AG20443 (cell line): ENCODE data around the gene OLFML2B.
"Not testable (repeated sequence)": the region's sequence is repeated elsewhere in the genome, so short reads cannot be mapped to it uniquely, and the experiment has no call there.

Experiments
- DNase-seq: peaks from one replicate; pipeline ENCODE4 v3.0.0; 2012; ENCODE audit warnings: low spot score, mixed read lengths

The OLFML2B gene

GRCh38 chr1:162035241-162035640 lies 11.6 kb upstream of the OLFML2B start:
- DNase-seq = no peak

- no peak for DNase-seq
Observed at GRCh38 chr1:162033428-162033827, 9.8 kb upstream of the OLFML2B start.

- no peak for DNase-seq
Observed at GRCh38 chr1:162030759-162031280, 7.2 kb upstream of the OLFML2B start.

GRCh38 chr1:162029157-162029556 lies 5.5 kb upstream of the OLFML2B start:
- no peak for DNase-seq

GRCh38 chr1:162028726-162029125 lies 5.1 kb upstream of the OLFML2B start:
- DNase-seq = no peak

- DNase-seq = no peak
Observed at GRCh38 chr1:162026881-162027280, 3.2 kb upstream of the OLFML2B start.

- DNase-seq = no peak
Observed at GRCh38 chr1:162025541-162025940, 1.9 kb upstream of the OLFML2B start.

GRCh38 chr1:162023181-162023546 lies 505 bp downstream of the OLFML2B start:
- no peak for DNase-seq

- no peak for DNase-seq
Observed at GRCh38 chr1:162022626-162023025, 1.0 kb downstream of the OLFML2B start.

- no peak for DNase-seq
Observed at GRCh38 chr1:162021124-162021523, 2.5 kb downstream of the OLFML2B start.

GRCh38 chr1:162020150-162020549 lies 3.5 kb downstream of the OLFML2B start:
- no peak for DNase-seq

GRCh38 chr1:162019446-162019845 lies 4.2 kb downstream of the OLFML2B start:
- DNase-seq = no peak

- DNase-seq = no peak
Observed at GRCh38 chr1:162019006-162019405, 4.7 kb downstream of the OLFML2B start.

- no peak for DNase-seq
Observed at GRCh38 chr1:162018418-162018817, 5.3 kb downstream of the OLFML2B start.

- DNase-seq = not testable (repeated sequence)
Observed at GRCh38 chr1:162017791-162018190, 5.9 kb downstream of the OLFML2B start.

- no peak for DNase-seq
Observed at GRCh38 chr1:162016631-162017030, 7.0 kb downstream of the OLFML2B start.

GRCh38 chr1:162015196-162015595 lies 8.5 kb downstream of the OLFML2B start:
- DNase-seq = no peak

- no peak for DNase-seq
Observed at GRCh38 chr1:162014202-162014601, 9.5 kb downstream of the OLFML2B start.

- DNase-seq = no peak
Observed at GRCh38 chr1:162013289-162013688, 10.4 kb downstream of the OLFML2B start.

GRCh38 chr1:162011337-162012012 lies 12.2 kb downstream of the OLFML2B start:
- DNase-seq = no peak

GRCh38 chr1:162010175-162010506 lies 13.5 kb downstream of the OLFML2B start:
- DNase-seq = no peak

GRCh38 chr1:162009501-162010174 lies 14.0 kb downstream of the OLFML2B start:
- DNase-seq = no peak

GRCh38 chr1:162008799-162009198 lies 14.9 kb downstream of the OLFML2B start:
- no peak for DNase-seq

GRCh38 chr1:162007466-162007865 lies 16.2 kb downstream of the OLFML2B start:
- no peak for DNase-seq
